Smooth muscle cell (in vitro differentiated cells): ENCODE measurements around the gene PRPF18. TPM values are rescaled to one million over a fixed set of nuclear protein-coding genes. Genes with fewer than 3 reads are reported as not detected.

Experiments
- DNase-seq: peaks from one replicate; lab custom pipeline; 2025; ENCODE audit not compliant: unreplicated experiment; lab: John Stamatoyannopoulos, UW
- H2AFZ ChIP-seq: fragments of 200-600 bp; sonication (generic); 2 replicates; pipeline ENCODE4 v1.6.0; 2016; ENCODE audit warnings: antibody characterized with exemption, low read depth, mild to moderate bottlenecking
- H3F3A ChIP-seq: fragments of 200-600 bp; sonication (generic); 2 replicates; pipeline ENCODE4 v1.6.0; 2017; ENCODE audit warnings: antibody characterized with exemption, low read depth
- H3K27ac ChIP-seq: fragments of 200-600 bp; sonication (generic); 2 replicates; pipeline ENCODE4 v1.5.1; 2016; ENCODE audit warnings: low read depth, mild to moderate bottlenecking
- H3K27me3 ChIP-seq: fragments of 200-600 bp; sonication (generic); 2 replicates; pipeline ENCODE4 v1.6.1; 2016; ENCODE audit warnings: low read depth, mild to moderate bottlenecking
- H3K36me3 ChIP-seq: fragments of 200-600 bp; sonication (generic); 2 replicates; pipeline ENCODE4 v1.5.1; 2016; ENCODE audit warnings: low read depth
- H3K4me1 ChIP-seq: fragments of 200-600 bp; sonication (generic); 2 replicates; pipeline ENCODE4 v1.5.1; 2016; ENCODE audit warnings: low read depth
- H3K4me2 ChIP-seq: fragments of 200-600 bp; sonication (generic); 2 replicates; pipeline ENCODE4 v1.6.0; 2016; ENCODE audit warnings: mild to moderate bottlenecking
- H3K4me3 ChIP-seq: fragments of 200-600 bp; sonication (generic); 2 replicates; pipeline ENCODE4 v1.5.1; 2016; ENCODE audit warnings: mild to moderate bottlenecking
- H3K79me2 ChIP-seq: fragments of 200-600 bp; sonication (generic); 2 replicates; pipeline ENCODE4 v1.6.0; 2016; ENCODE audit warnings: low read depth, mild to moderate bottlenecking
- H3K9ac ChIP-seq: fragments of 200-600 bp; sonication (generic); 2 replicates; pipeline ENCODE4 v1.6.0; 2016; ENCODE audit warnings: low read depth
- H3K9me3 ChIP-seq: fragments of 200-600 bp; sonication (generic); replicated peaks from 2 replicates; pipeline ENCODE4 v1.5.1; 2016; ENCODE audit warnings: low read depth
- H4K20me1 ChIP-seq: fragments of 200-600 bp; sonication (generic); 2 replicates; pipeline ENCODE4 v1.6.0; 2016; ENCODE audit warnings: low read depth
- CTCF ChIP-seq: fragments of 200-600 bp; sonication (generic); IDR thresholded peaks from 2 replicates; pipeline ENCODE4 v1.5.1; 2017; ENCODE audit warnings: borderline replicate concordance, mild to moderate bottlenecking, antibody characterized with exemption; ENCODE audit not compliant: insufficient read depth, poor library complexity, severe bottlenecking
- WGBS: methylation state at CpG from one replicate; pipeline ENCODE4 v1.1.7; 2016; ENCODE audit warnings: low lambda C conversion rate; 5-methylcytosine and 5-hydroxymethylcytosine counted together
- polyA plus RNA-seq: library from polyadenylated mRNA; unstranded; fragments of >200 nt; fragmentation: Nextera tagmentation; extraction: Ambion mirVana; gene quantifications from 2 replicates; pipeline ENCODE4 v1.2.1, GENCODE V29; 2016
- total RNA-seq: library from RNA; depleted of rRNA; stranded (reverse); fragments of >200 nt; gene quantifications from 2 replicates; pipeline ENCODE4 v1.2.3, GENCODE V29; 2014

Gene PRPF18
- total and polyA plus RNA-seq, 2 experiments from 2014 or later = 22.4 to 36.9 TPM

DNA sequence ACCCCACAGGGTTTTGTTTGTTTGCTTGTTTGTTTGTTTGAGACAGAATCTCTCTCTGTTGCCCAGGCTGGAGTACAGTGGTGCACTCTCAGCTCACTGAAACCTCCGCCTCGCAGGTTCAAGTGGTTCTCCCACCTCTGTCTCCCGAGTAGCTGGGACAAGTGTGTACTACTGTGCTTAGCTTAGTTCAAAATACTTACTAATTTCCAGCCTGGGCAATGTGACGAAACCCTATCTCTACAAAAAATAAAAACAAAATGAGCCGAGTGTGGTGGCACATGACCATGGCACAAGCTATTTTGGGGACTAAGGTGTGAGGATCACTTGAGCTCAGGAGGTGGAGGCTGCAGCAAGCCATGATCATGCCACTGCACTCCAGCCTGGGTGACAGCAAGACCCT is 15.2 kb upstream of the PRPF18 start:
- Histone ChIP-seq H3F3A (no peaks in the 10 kb centered on the region), H3K27ac (no peak overlapping the region), H3K4me3 (no peak overlapping the region), H3K36me3 (no peaks in the 10 kb centered on the region), H3K4me1 (no peaks in the 10 kb centered on the region), H3K27me3 (peaks cover 8% of the 10 kb centered on the region), H3K4me2 (no peak overlapping the region), H3K79me2 (no peaks in the 10 kb centered on the region), H3K9me3 (no peaks in the 10 kb centered on the region), H4K20me1 (no peaks in the 10 kb centered on the region), H2AFZ (no peak overlapping the region), H3K9ac (no peak overlapping the region)
- 80% methylated on average over 5 of the region's 5 CpGs for WGBS
- no peak for DNase-seq
- no peak for TF ChIP-seq CTCF

- TF ChIP-seq CTCF = no peak
- Histone ChIP-seq H3K79me2 (no peaks in the 10 kb centered on the region), H3K4me1 (no peaks in the 10 kb centered on the region), H3F3A (no peaks in the 10 kb centered on the region), H2AFZ (no peak overlapping the region), H3K9ac (no peak overlapping the region), H3K4me3 (no peak overlapping the region), H3K27me3 (peaks cover 18% of the 10 kb centered on the region), H3K4me2 (no peak overlapping the region), H3K9me3 (no peaks in the 10 kb centered on the region), H4K20me1 (no peaks in the 10 kb centered on the region), H3K27ac (no peak overlapping the region), H3K36me3 (no peaks in the 10 kb centered on the region)
- DNase-seq = no peak
- 72% methylated on average over 4 of the region's 4 CpGs for WGBS
Observed at GRCh38 chr10:13573960-13574359, 12.8 kb upstream of the PRPF18 start.

DNA sequence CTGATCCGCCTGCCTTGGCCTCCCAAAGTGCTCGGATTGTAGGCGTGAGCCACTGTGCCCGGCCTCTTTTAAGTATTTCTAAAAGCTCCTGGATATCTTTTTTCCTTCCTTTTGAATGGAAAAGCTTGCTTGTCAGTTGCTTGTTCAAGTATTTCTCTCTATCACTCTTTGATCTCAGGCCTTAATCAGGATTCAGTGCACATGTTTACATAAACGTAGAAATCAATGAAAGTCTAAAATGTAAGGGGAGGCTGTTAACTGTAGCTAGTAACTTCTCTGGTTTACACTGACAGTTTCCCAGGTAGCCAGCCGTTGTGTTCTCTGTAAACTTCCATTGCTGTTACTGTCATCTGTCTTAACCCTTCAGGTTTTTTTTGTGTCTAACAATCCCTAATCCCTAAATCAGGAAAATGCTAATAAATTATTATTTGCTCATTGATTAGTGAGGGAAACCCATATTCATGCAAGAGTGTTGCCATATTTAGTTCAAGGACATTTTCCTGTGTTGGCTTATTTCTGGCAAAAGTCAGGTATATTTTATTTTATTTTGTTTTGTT is 1.5 kb upstream of the PRPF18 start:
- H3K4me2 ChIP-seq = no peak overlapping the region
- H3K4me1 ChIP-seq = no peaks in the 10 kb centered on the region
- 92% methylated on average over 6 of the region's 6 CpGs for WGBS
- H3K36me3 ChIP-seq = no peaks in the 10 kb centered on the region
- no peak overlapping the region for H2AFZ ChIP-seq
- TF ChIP-seq CTCF = no peak
- H3K79me2 ChIP-seq = peaks cover 22% of the 10 kb centered on the region
- no peaks in the 10 kb centered on the region for H3K9me3 ChIP-seq
- no peak overlapping the region for H3K9ac ChIP-seq
- H4K20me1 ChIP-seq = peaks cover 6% of the 10 kb centered on the region
- no peak for DNase-seq
- no peaks in the 10 kb centered on the region for H3F3A ChIP-seq
- H3K4me3 ChIP-seq = no peak overlapping the region
- no peak overlapping the region for H3K27ac ChIP-seq
- H3K27me3 ChIP-seq = peaks cover 15% of the 10 kb centered on the region

- TF ChIP-seq CTCF = no peak
- Histone ChIP-seq H3K9me3 (no peaks in the 10 kb centered on the region), H2AFZ (no peak overlapping the region), H3K4me2 (peak overlapping the region; percentile 100), H4K20me1 (peaks cover 11% of the 10 kb centered on the region), H3F3A (no peaks in the 10 kb centered on the region), H3K79me2 (peaks cover 26% of the 10 kb centered on the region), H3K4me1 (no peaks in the 10 kb centered on the region), H3K9ac (no peak overlapping the region), H3K36me3 (no peaks in the 10 kb centered on the region), H3K27ac (no peak overlapping the region), H3K4me3 (no peak overlapping the region), H3K27me3 (peaks cover 10% of the 10 kb centered on the region)
- WGBS = 56% methylated on average over 4 of the region's 4 CpGs
- DNase-seq = no peak
Observed at GRCh38 chr10:13585943-13586342, 822 bp upstream of the PRPF18 start.
